ENCODE measurements around the gene FCRL3. TPM values are rescaled to one million over a fixed set of nuclear protein-coding genes. Genes with fewer than 3 reads are reported as not detected.

FCRL3 gene
- total RNA-seq, 2 donors from 2014 or later, result 0.16 to 0.49 TPM

GRCh38 chr1:157639800-157640199 lies 60.8 kb downstream of the FCRL3 start:
- intact Hi-C loops (cut with DNase I), result no loop called here
- Histone ChIP-seq H3K27me3 (no peaks in the 10 kb centered on the region), H3K36me3 (no peaks in the 10 kb centered on the region), H3K4me3 (no peak overlapping the region), H3K27ac (no peak overlapping the region), H3K9ac (ENCODE audit: low read depth in 2 of 2, low read length in 2 of 2) (no peak overlapping the region), H3K9me3 (no peaks in the 10 kb centered on the region), H3K4me1 (no peaks in the 10 kb centered on the region)
- DNase-seq, result no peak
- TF ChIP-seq, protein P1, sequence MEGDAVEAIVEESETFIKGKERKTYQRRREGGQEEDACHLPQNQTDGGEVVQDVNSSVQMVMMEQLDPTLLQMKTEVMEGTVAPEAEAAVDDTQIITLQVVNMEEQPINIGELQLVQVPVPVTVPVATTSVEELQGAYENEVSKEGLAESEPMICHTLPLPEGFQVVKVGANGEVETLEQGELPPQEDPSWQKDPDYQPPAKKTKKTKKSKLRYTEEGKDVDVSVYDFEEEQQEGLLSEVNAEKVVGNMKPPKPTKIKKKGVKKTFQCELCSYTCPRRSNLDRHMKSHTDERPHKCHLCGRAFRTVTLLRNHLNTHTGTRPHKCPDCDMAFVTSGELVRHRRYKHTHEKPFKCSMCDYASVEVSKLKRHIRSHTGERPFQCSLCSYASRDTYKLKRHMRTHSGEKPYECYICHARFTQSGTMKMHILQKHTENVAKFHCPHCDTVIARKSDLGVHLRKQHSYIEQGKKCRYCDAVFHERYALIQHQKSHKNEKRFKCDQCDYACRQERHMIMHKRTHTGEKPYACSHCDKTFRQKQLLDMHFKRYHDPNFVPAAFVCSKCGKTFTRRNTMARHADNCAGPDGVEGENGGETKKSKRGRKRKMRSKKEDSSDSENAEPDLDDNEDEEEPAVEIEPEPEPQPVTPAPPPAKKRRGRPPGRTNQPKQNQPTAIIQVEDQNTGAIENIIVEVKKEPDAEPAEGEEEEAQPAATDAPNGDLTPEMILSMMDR (IDR thresholded peaks at IDR 0.05), result no peak

DNA sequence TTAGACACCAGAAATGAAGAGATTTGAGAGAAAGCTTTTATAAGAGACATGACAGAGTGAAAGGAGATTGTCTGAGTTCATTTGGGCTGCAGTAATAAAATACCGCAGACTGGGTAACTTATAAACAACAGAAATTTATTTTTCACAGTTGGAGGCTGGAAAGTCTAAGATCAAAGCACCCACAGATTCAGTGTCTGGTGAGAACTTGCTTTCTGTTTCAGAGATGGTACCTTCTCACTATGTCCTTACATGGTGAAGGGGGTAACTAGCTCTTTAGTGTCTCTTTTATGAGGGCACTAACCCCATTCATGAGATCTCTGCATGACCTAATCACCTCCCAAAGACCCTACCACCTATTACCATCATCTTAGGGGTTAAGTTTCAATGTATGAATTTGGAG lies 71.8 kb downstream of the FCRL3 start:
- Histone ChIP-seq H3K9ac (ENCODE audit: low read depth in 2 of 2, low read length in 2 of 2) (no peak overlapping the region), H3K27ac (no peak overlapping the region), H3K4me3 (no peak overlapping the region), H3K9me3 (no peaks in the 10 kb centered on the region), H3K36me3 (no peaks in the 10 kb centered on the region), H3K4me1 (no peaks in the 10 kb centered on the region), H3K27me3 (no peaks in the 10 kb centered on the region)
- intact Hi-C loops (cut with DNase I), result no loop called here
- no peak for DNase-seq
- TF ChIP-seq, protein P1 (IDR thresholded peaks at IDR 0.05), result no peak

Other genes starting within 250 kb of the FCRL3 start
- 1 to 10 TPM in 1 of 2 donors, under 1 TPM in 1; 0.90 to 1.8 TPM for gene FCRL5, start 148.3 kb downstream of the FCRL3 start, total RNA-seq
- gene FCRL4, start 102.7 kb downstream of the FCRL3 start, total RNA-seq, result not detected
- under 1 TPM; 0.10 to 0.40 TPM for gene FCRL2, start 76.4 kb upstream of the FCRL3 start, total RNA-seq
- gene FCRL1, start 119.4 kb upstream of the FCRL3 start, total RNA-seq, result under 1 TPM in 1 of 2 donors, not detected in 1; 0.07 TPM
- not detected for gene CD5L, start 141.0 kb upstream of the FCRL3 start, total RNA-seq